WTC11 (cell line): Measurements from ENCODE around the gene CEACAM16. TPM values are rescaled to one million over a fixed set of nuclear protein-coding genes. Genes with fewer than 3 reads are reported as not detected.

Experiments
- ATAC-seq: fragments of 200-7000 bp; cut with Tn5 transposase; 2 replicates; pipeline ENCODE4 v1.10.0; 2021; ENCODE audit warnings: mild to moderate bottlenecking, moderate library complexity
- CTCF ChIA-PET: fragments of 300-600 bp; sonication (Branson Sonifier 250); formaldehyde crosslinking; loops from one replicate; lab custom pipeline; 2021; ENCODE audit warnings: antibody characterized with exemption; lab: Charles Lee
- POLR2A ChIA-PET: fragments of 350-600 bp; sonication (Branson Sonifier 250); formaldehyde crosslinking; loops from one replicate; lab custom pipeline; 2021; ENCODE audit warnings: antibody characterized with exemption; lab: Charles Lee
- DNase-seq: peaks from one replicate; pipeline ENCODE4 v3.0.0; 2021; ENCODE audit warnings: low spot score
- H3K27ac Mint-ChIP-seq: 2 replicates; pipeline ENCODE4 v1.8.0; 2021; ENCODE audit warnings: mixed read lengths
- H3K27me3 Mint-ChIP-seq: 2 replicates; pipeline ENCODE4 v1.8.0; 2021; ENCODE audit warnings: low read depth, mild to moderate bottlenecking, moderate library complexity, mixed read lengths
- H3K36me3 Mint-ChIP-seq: 2 replicates; pipeline ENCODE4 v1.8.0; 2021; ENCODE audit warnings: mixed read lengths
- H3K4me1 Mint-ChIP-seq: 2 replicates; pipeline ENCODE4 v1.8.0; 2022; ENCODE audit warnings: mixed read lengths
- H3K4me3 Mint-ChIP-seq: 2 replicates; pipeline ENCODE4 v1.8.0; 2021; ENCODE audit warnings: mild to moderate bottlenecking, moderate library complexity, mixed read lengths
- H3K9me3 Mint-ChIP-seq: 2 replicates; pipeline ENCODE4 v1.8.0; 2021; ENCODE audit warnings: mixed read lengths
- CBFB ChIP-seq: sonication (generic); formaldehyde crosslinking; IDR thresholded peaks from 2 replicates; pipeline ENCODE4 v1.8.1; 2022; ENCODE audit warnings: mild to moderate bottlenecking, low read depth, missing genetic modification reagents
- CREB1 ChIP-seq: sonication (generic); formaldehyde crosslinking; IDR thresholded peaks from 2 replicates; pipeline ENCODE4 v1.8.0; 2023; ENCODE audit warnings: mild to moderate bottlenecking, missing genetic modification reagents
- FOXP4 ChIP-seq: sonication (generic); formaldehyde crosslinking; IDR thresholded peaks from 2 replicates; pipeline ENCODE4 v1.8.0; 2022; ENCODE audit warnings: mild to moderate bottlenecking, missing genetic modification reagents
- GABPB1 ChIP-seq: sonication (generic); formaldehyde crosslinking; IDR thresholded peaks from 2 replicates; pipeline ENCODE4 v1.8.1; 2023; ENCODE audit warnings: mild to moderate bottlenecking, missing genetic modification reagents
- GRHL2 ChIP-seq: fragments of 250-450 bp; sonication (Bioruptor Pico); IDR thresholded peaks from 2 replicates; pipeline ENCODE4 v1.8.0; 2022; ENCODE audit warnings: mild to moderate bottlenecking, moderate library complexity; ENCODE audit not compliant: insufficient replicate concordance, severe bottlenecking
- GTF2I ChIP-seq: fragments of 250-450 bp; sonication (Bioruptor Pico); conservative IDR thresholded peaks from 2 replicates; pipeline ENCODE4 v1.4.0; 2021; ENCODE audit warnings: mild to moderate bottlenecking
- JUN ChIP-seq: sonication (generic); formaldehyde crosslinking; IDR thresholded peaks from 2 replicates; pipeline ENCODE4 v1.8.0; 2023; ENCODE audit warnings: mild to moderate bottlenecking, missing genetic modification reagents
- MXD4 ChIP-seq: fragments of 250-450 bp; sonication (Bioruptor Pico); IDR thresholded peaks from 2 replicates; pipeline ENCODE4 v1.8.0; 2021; ENCODE audit warnings: mild to moderate bottlenecking, moderate library complexity, borderline replicate concordance
- NFATC4 ChIP-seq: fragments of 250-450 bp; sonication (Bioruptor Pico); IDR thresholded peaks from 2 replicates; pipeline ENCODE4 v1.9.0; 2021; ENCODE audit warnings: mild to moderate bottlenecking
- PRRX2 ChIP-seq: fragments of 250-450 bp; sonication (Bioruptor Pico); IDR thresholded peaks from 2 replicates; pipeline ENCODE4 v1.8.0; 2021; ENCODE audit warnings: mild to moderate bottlenecking
- RELA ChIP-seq: sonication (generic); formaldehyde crosslinking; IDR thresholded peaks from 2 replicates; pipeline ENCODE4 v1.8.1; 2022; ENCODE audit warnings: missing genetic modification reagents, mild to moderate bottlenecking, borderline replicate concordance
- SMAD4 ChIP-seq: sonication (generic); formaldehyde crosslinking; IDR thresholded peaks from 2 replicates; pipeline ENCODE4 v1.8.0; 2022; ENCODE audit warnings: mild to moderate bottlenecking, missing genetic modification reagents
- ZNF121 ChIP-seq: sonication (generic); formaldehyde crosslinking; IDR thresholded peaks from 2 replicates; pipeline ENCODE4 v1.8.0; 2023; ENCODE audit warnings: missing genetic modification reagents
- ZNF232 ChIP-seq: sonication (generic); formaldehyde crosslinking; IDR thresholded peaks from 2 replicates; pipeline ENCODE4 v1.8.0; 2022; ENCODE audit warnings: mild to moderate bottlenecking, missing genetic modification reagents
- ZNF263 ChIP-seq: sonication (generic); formaldehyde crosslinking; IDR thresholded peaks from 2 replicates; pipeline ENCODE4 v1.8.1; 2022; ENCODE audit warnings: low read depth, mild to moderate bottlenecking, moderate library complexity, missing genetic modification reagents
- total RNA-seq: library from RNA; stranded (reverse); gene quantifications from 3 replicates; pipeline ENCODE4 v1.2.3, GENCODE V29; 2021
- TF ChIP-seq, protein P1 (sequence below): sonication (generic); formaldehyde crosslinking; IDR thresholded peaks from 2 replicates; pipeline ENCODE4 v1.8.1; 2023; ENCODE audit warnings: mild to moderate bottlenecking, missing genetic modification reagents

The CEACAM16 gene
- total RNA-seq, 1 experiment from 2014 or later: not detected

DNA sequence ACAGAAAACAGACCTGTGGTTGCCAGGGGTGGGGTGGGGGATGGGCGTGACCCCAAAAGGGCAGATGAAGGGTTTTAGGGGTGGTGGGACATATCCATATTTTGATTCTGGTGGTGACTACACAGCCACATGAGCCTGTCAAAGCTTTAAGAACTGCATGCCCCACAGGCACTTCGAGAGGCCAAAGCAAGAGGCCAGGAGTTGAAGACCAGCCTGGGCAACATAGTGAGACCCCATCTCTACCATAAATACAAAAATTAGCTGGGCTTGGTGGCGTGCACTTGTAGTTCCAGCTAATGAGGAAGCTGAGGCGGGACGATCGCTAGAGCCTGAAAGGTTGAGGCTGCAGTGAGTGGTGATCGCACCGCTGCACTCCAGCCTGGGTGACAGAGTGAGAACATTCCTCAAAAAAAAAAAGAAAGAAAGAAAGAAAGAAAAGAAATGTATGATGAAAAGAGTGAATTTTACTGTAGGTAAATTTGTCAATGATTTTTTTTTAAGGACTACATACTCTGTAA is 30.6 kb downstream of the CEACAM16 start:
- Mint-ChIP-seq H3K36me3 (no peaks in the 10 kb centered on the region), H3K27ac (no peak overlapping the region), H3K9me3 (no peaks in the 10 kb centered on the region), H3K27me3 (peaks cover 8% of the 10 kb centered on the region), H3K4me1 (no peaks in the 10 kb centered on the region), H3K4me3 (no peak overlapping the region)
- TF ChIP-seq ZNF121 (CRISPR knock-in tag): peak; percentile 78
- TF ChIP-seq GTF2I: no peak
- ChIA-PET CTCF (interaction anchor here (1.2 to 15.6 kb wide), 3 partner anchors 45 to 330 kb away, joined by 3 to 548 read pairs (median 6); partner anchors contain the start of gene CBLC), POLR2A (no interaction called here)
- ATAC-seq: no peak
- no peak for DNase-seq

- Mint-ChIP-seq H3K9me3 (no peaks in the 10 kb centered on the region), H3K27ac (no peak overlapping the region), H3K4me1 (no peaks in the 10 kb centered on the region), H3K4me3 (no peak overlapping the region), H3K36me3 (no peaks in the 10 kb centered on the region), H3K27me3 (peaks cover 13% of the 10 kb centered on the region)
- ChIA-PET CTCF (interaction anchor here (1.3 to 15.6 kb wide), 3 partner anchors 9 to 44 kb away, joined by 6 to 548 read pairs (median 7); partner anchors contain the start of gene CBLC), POLR2A (interaction anchor here (0.7 kb wide), 1 partner anchor 427 kb away, joined by 3 read pairs; no protein-coding TSS in a partner anchor)
- ATAC-seq (no peak), DNase-seq (no peak)
- TF ChIP-seq GABPB1 (CRISPR knock-in tag) (no peak), CREB1 (CRISPR knock-in tag) (no peak), NFATC4 (CRISPR knock-in tag) (no peak), FOXP4 (CRISPR knock-in tag) (no peak), GRHL2 (CRISPR knock-in tag) (no peak), ZNF121 (CRISPR knock-in tag) (no peak), RELA (no peak)
Observed at GRCh38 chr19:44731081-44731480, 32.1 kb downstream of the CEACAM16 start.

DNA sequence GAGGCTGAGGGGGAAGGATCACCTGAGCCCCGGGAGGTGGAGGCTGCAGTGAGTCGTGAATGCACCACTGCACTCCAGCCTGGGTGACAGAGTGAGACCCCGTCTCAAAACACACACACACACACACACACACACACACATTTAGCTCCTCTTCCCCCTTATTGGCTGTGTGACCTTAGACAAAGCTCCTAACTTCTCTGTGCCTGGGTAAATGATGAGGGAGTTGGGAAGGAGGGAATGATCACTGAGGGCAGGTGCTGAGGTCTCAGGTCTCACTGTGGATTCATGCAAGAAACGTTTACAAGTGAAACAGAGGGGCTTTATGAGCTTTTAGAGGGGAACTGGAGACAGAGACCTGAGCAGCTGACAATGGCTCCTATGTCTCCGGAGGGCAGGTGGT is 32.7 kb downstream of the CEACAM16 start:
- no peaks in the 10 kb centered on the region for H3K4me1 Mint-ChIP-seq
- ChIA-PET POLR2A (interaction anchor here (0.7 kb wide), 1 partner anchor 427 kb away, joined by 3 read pairs; no protein-coding TSS in a partner anchor), CTCF (interaction anchor here (1.3 to 15.6 kb wide), 3 partner anchors 9 to 43 kb away, joined by 6 to 548 read pairs (median 7); partner anchors contain the start of gene CBLC)
- TF ChIP-seq SMAD4 (CRISPR knock-in tag): no peak
- no peak for TF ChIP-seq MXD4 (CRISPR knock-in tag)
- no peak for TF ChIP-seq CBFB (CRISPR knock-in tag)
- no peak for TF ChIP-seq JUN
- DNase-seq (no peak), ATAC-seq (no peak)
- H3K27me3 Mint-ChIP-seq: peaks cover 13% of the 10 kb centered on the region
- no peaks in the 10 kb centered on the region for H3K9me3 Mint-ChIP-seq
- H3K36me3 Mint-ChIP-seq: no peaks in the 10 kb centered on the region
- no peak overlapping the region for H3K4me3 Mint-ChIP-seq
- H3K27ac Mint-ChIP-seq: no peak overlapping the region

- ATAC-seq: no peak
- H3K27ac Mint-ChIP-seq: no peak overlapping the region
- POLR2A ChIA-PET: no interaction called here
Observed at GRCh38 chr19:44732235-44733014, 33.5 kb downstream of the CEACAM16 start.

More at GRCh38 chr19:44732235-44733014, 33.5 kb downstream of the CEACAM16 start:
- CTCF ChIA-PET: interaction anchor here (0.6 to 15.6 kb wide), 8 partner anchors 9 to 112 kb away, joined by 3 to 548 read pairs (median 6); partner anchors contain the start of gene CBLC
- Mint-ChIP-seq H3K9me3 (no peaks in the 10 kb centered on the region), H3K4me3 (no peak overlapping the region), H3K36me3 (no peaks in the 10 kb centered on the region), H3K27me3 (peaks cover 13% of the 10 kb centered on the region), H3K4me1 (0 out of 2 replicates have a peak, but pooled peaks cover 3% of the 10 kb centered on the region)
- TF ChIP-seq ZNF232 (no peak), ZNF263 (CRISPR knock-in tag) (no peak), PRRX2 (no peak), RELA (no peak)
- TF ChIP-seq, protein P1, sequence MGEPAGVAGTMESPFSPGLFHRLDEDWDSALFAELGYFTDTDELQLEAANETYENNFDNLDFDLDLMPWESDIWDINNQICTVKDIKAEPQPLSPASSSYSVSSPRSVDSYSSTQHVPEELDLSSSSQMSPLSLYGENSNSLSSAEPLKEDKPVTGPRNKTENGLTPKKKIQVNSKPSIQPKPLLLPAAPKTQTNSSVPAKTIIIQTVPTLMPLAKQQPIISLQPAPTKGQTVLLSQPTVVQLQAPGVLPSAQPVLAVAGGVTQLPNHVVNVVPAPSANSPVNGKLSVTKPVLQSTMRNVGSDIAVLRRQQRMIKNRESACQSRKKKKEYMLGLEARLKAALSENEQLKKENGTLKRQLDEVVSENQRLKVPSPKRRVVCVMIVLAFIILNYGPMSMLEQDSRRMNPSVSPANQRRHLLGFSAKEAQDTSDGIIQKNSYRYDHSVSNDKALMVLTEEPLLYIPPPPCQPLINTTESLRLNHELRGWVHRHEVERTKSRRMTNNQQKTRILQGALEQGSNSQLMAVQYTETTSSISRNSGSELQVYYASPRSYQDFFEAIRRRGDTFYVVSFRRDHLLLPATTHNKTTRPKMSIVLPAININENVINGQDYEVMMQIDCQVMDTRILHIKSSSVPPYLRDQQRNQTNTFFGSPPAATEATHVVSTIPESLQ (CRISPR knock-in tag): no peak
- DNase-seq: no peak
